SU-DHL-6 (cell line): ENCODE results near the gene LGSN.

Source experiments
- H2AFZ ChIP-seq: fragments of 200-600 bp; sonication (generic); 2 replicates; pipeline ENCODE4 v1.6.1; 2014; ENCODE audit warnings: low read depth, mild to moderate bottlenecking, moderate library complexity, mixed read lengths, antibody characterized with exemption, low read length; ENCODE audit not compliant: severe bottlenecking
- H3F3A ChIP-seq: fragments of 200-600 bp; shearing (Covaris generic); 2 replicates; pipeline ENCODE4 v1.6.0; 2016; ENCODE audit warnings: antibody characterized with exemption, mild to moderate bottlenecking; ENCODE audit not compliant: insufficient read depth
- H3K27ac ChIP-seq: fragments of 200-600 bp; sonication (generic); 2 replicates; pipeline ENCODE4 v1.5.1; 2016; ENCODE audit warnings: low read depth, mild to moderate bottlenecking, low read length, moderate library complexity, mixed read lengths
- H3K27me3 ChIP-seq: fragments of 200-600 bp; sonication (generic), shearing (Covaris generic); 2 replicates; pipeline ENCODE4 v1.6.0; 2014; ENCODE audit warnings: mild to moderate bottlenecking, low read length
- H3K36me3 ChIP-seq: fragments of 200-600 bp; sonication (generic); 2 replicates; pipeline ENCODE4 v1.6.1; 2014; ENCODE audit warnings: mild to moderate bottlenecking, low read length, mixed read lengths
- H3K4me2 ChIP-seq: fragments of 300-600, 200-600 bp; shearing (Covaris generic), sonication (generic); 2 replicates; pipeline ENCODE4 v1.6.0; 2014; ENCODE audit warnings: low read length, low read depth, mild to moderate bottlenecking; ENCODE audit not compliant: poor library complexity, severe bottlenecking
- H3K4me3 ChIP-seq: fragments of 200-600 bp; sonication (generic); 2 replicates; pipeline ENCODE4 v1.5.1; 2014; ENCODE audit warnings: antibody characterized with exemption, low read length, mild to moderate bottlenecking, mixed read lengths; ENCODE audit not compliant: insufficient read depth, poor library complexity, severe bottlenecking
- H3K79me2 ChIP-seq: fragments of 200-600 bp; sonication (generic); 2 replicates; pipeline ENCODE4 v1.6.1; 2014; ENCODE audit warnings: mild to moderate bottlenecking, low read length, moderate library complexity; ENCODE audit not compliant: insufficient read depth
- H3K9ac ChIP-seq: fragments of 200-600 bp; sonication (generic); 2 replicates; pipeline ENCODE4 v1.7.0; 2014; ENCODE audit warnings: mild to moderate bottlenecking, low read length
- H3K9me2 ChIP-seq: fragments of 200-600 bp; sonication (generic); replicated peaks from 2 replicates; pipeline ENCODE4 v1.6.1; 2014; ENCODE audit warnings: low read length; ENCODE audit not compliant: insufficient read depth
- H3K9me3 ChIP-seq: fragments of 200-600 bp; sonication (generic); 2 replicates; pipeline ENCODE4 v1.6.1; 2014; ENCODE audit warnings: low read length, mixed read lengths; ENCODE audit not compliant: insufficient read depth
- H4K20me1 ChIP-seq: fragments of 200-600 bp; sonication (generic); 2 replicates; pipeline ENCODE4 v1.6.1; 2014; ENCODE audit warnings: low read depth, mild to moderate bottlenecking, antibody characterized with exemption, low read length, moderate library complexity, mixed read lengths
- EZH2phosphoT487 ChIP-seq: fragments of 200-600 bp; sonication (generic), shearing (Covaris generic); conservative IDR thresholded peaks from 2 replicates; pipeline ENCODE4 v1.6.1; 2018; ENCODE audit warnings: mild to moderate bottlenecking, antibody characterized with exemption, low read length, moderate library complexity, mixed read lengths
- TF ChIP-seq, protein P1 (sequence below): fragments of 200-600 bp; sonication (generic); IDR thresholded peaks from one replicate; pipeline ENCODE4 v1.5.1; 2017; ENCODE audit warnings: antibody characterized with exemption, mild to moderate bottlenecking, low read length, moderate library complexity; ENCODE audit not compliant: insufficient read depth, poor library complexity, severe bottlenecking

LGSN gene

DNA sequence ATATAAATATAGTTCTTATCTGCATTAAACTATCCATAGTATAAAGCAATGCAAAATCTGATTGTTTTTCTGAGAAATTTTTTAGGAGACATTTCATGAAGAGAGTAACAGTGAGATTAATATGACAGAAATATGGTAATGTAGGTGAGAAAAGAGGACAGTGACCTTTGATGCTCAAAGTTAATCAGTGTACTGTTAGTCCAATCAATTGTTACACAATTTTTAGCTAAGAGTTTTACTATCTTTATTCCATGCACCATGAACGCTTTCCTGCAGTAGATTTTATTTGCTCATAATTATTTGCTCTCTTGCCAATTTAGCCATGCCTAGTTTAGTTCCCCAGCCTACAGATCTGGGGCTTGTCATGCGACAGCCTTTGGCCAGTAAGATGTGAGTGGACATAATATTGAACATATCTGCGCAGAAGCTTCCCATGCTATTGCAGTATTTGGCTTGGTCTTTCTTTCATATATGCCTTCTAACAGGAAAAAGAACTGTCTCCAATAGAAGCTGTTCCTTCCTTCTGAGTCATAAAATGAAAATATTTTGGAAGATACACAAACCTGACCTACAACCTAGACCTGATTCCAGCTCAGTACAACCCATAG is 69.8 kb downstream of the LGSN start:
- TF ChIP-seq EZH2phosphoT487 = no peak
- TF ChIP-seq, protein P1, sequence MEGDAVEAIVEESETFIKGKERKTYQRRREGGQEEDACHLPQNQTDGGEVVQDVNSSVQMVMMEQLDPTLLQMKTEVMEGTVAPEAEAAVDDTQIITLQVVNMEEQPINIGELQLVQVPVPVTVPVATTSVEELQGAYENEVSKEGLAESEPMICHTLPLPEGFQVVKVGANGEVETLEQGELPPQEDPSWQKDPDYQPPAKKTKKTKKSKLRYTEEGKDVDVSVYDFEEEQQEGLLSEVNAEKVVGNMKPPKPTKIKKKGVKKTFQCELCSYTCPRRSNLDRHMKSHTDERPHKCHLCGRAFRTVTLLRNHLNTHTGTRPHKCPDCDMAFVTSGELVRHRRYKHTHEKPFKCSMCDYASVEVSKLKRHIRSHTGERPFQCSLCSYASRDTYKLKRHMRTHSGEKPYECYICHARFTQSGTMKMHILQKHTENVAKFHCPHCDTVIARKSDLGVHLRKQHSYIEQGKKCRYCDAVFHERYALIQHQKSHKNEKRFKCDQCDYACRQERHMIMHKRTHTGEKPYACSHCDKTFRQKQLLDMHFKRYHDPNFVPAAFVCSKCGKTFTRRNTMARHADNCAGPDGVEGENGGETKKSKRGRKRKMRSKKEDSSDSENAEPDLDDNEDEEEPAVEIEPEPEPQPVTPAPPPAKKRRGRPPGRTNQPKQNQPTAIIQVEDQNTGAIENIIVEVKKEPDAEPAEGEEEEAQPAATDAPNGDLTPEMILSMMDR = no peak
- Histone ChIP-seq H2AFZ (no peak overlapping the region), H3K27me3 (no peaks in the 10 kb centered on the region), H3K79me2 (no peaks in the 10 kb centered on the region), H3K4me2 (no peak overlapping the region), H3K9ac (no peak overlapping the region), H3K36me3 (no peaks in the 10 kb centered on the region), H4K20me1 (no peaks in the 10 kb centered on the region), H3K4me3 (no peak overlapping the region), H3F3A (no peaks in the 10 kb centered on the region), H3K9me2 (no peaks in the 10 kb centered on the region), H3K27ac (no peak overlapping the region), H3K9me3 (no peaks in the 10 kb centered on the region)

DNA sequence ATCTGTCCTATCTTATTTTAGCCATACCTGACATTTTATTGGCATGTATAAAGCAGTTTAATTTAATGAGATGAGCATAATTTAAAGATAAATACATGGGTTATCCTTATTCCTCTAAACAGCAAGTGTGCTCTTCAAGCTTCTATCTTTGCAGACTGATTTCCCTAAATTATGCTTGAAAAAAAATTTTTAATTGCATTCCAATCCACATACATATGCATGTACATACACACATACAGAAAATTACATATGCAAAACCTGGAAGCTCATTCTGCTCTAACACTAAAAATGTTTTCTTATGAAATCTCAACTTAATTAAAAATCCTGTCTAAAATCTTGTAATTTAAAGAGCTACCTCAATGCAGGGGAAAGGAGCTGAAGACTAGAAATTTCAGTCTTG is 73.2 kb downstream of the LGSN start:
- no peaks in the 10 kb centered on the region for H3F3A ChIP-seq
- H3K27me3 ChIP-seq = no peaks in the 10 kb centered on the region
- H3K36me3 ChIP-seq = no peaks in the 10 kb centered on the region
- H3K4me3 ChIP-seq = no peak overlapping the region
- no peak overlapping the region for H3K27ac ChIP-seq
- no peak overlapping the region for H3K4me2 ChIP-seq
- no peaks in the 10 kb centered on the region for H3K9me3 ChIP-seq
- H3K9ac ChIP-seq = no peak overlapping the region
- H2AFZ ChIP-seq = no peak overlapping the region
- H3K9me2 ChIP-seq = no peaks in the 10 kb centered on the region
- no peaks in the 10 kb centered on the region for H3K79me2 ChIP-seq
- TF ChIP-seq EZH2phosphoT487 = no peak
- TF ChIP-seq, protein P1 = no peak
- H4K20me1 ChIP-seq = no peaks in the 10 kb centered on the region

DNA sequence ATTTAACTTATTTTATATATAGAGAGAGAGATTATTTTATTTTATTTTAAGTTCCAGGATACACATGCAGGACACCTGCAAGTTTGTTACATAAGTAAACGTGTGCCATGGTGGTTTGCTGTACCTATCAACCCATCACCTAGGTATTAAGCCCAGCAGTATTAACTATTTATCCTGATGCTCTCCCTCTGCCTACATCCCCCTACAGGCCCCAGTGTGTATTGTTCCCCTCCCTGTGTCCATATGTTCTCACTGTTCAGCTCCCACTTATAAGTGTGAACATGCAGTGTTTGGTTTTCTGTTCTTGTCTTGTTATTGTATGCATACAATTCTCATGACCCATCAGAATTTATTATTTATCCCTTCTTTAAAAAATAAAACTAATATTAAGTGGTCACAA is 73.9 kb downstream of the LGSN start:
- Histone ChIP-seq H3K9me2 (no peaks in the 10 kb centered on the region), H3K27me3 (no peaks in the 10 kb centered on the region), H3K36me3 (no peaks in the 10 kb centered on the region), H2AFZ (no peak overlapping the region), H3K4me2 (no peak overlapping the region), H3K4me3 (no peak overlapping the region), H3K9me3 (no peaks in the 10 kb centered on the region), H3K79me2 (no peaks in the 10 kb centered on the region), H3F3A (no peaks in the 10 kb centered on the region), H4K20me1 (no peaks in the 10 kb centered on the region), H3K27ac (no peak overlapping the region), H3K9ac (no peak overlapping the region)
- TF ChIP-seq, protein P1 = no peak
- TF ChIP-seq EZH2phosphoT487 = no peak
